Measurements from ENCODE around the gene MYOZ3.

MYOZ3 gene

DNA sequence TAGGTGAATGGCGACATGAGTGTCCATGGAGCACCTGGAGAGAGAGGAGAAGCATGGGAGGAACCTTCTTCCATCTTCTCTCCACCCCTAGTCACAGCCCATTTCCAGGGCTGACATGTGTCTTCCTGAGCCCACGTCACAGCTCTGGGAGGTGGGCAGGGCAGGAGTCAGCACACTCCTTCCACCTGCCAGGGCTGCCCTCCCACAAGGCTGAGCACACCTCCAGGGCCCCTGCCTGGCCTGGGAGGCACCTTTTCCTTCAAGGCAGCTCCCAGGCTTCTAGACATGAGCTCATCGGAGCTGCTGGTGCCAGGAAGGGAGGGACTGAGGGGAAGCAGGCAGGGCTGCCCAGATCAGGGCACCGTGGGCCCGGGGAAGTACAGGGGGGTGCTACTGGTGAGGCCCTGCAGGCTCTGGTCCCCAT is 34.2 kb upstream of the MYOZ3 start:
- DNase-seq (ENCODE audit: low read depth in 3 of 3), result no peak

DNA sequence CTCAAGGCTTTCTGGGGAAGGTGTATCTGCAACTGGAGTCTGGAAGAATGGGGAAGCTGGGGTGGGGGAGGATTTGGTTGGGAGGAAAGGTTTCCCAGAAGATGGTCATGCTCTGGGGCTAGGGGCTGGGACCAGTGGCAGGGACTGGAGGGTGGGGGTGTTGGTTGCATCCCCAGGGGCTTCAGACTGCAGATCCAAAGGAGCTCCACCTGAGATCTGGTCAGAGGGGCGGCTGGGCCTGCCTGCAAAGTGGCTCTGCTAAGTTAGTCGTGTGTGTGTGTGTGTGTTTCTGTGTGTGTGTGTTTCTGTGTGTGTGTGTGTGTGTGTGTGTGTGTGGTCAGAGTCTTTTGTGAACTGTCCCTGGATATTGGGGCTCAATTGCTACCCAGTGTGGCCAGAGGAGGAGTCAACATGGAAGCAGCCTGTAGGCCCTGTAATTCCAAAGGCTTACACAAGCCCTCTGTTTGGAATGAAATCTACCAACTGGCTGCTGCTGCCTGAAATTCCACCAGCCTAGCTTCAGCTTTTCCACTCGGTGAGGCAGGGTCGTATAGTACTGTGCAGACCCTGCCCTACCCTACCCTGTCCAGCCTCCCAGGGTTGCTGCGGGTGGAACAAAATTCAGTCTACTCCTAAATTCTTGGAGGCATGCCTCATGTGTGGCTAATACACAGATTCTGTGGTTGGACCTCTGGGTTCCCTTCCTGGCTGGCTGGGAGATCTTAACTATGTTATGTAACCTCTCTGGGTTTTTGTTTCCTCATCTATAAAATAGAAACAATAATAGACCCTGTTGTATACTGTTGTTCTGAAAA is 33.1 kb upstream of the MYOZ3 start:
- no peak for DNase-seq (ENCODE audit: low read depth in 3 of 3)

DNA sequence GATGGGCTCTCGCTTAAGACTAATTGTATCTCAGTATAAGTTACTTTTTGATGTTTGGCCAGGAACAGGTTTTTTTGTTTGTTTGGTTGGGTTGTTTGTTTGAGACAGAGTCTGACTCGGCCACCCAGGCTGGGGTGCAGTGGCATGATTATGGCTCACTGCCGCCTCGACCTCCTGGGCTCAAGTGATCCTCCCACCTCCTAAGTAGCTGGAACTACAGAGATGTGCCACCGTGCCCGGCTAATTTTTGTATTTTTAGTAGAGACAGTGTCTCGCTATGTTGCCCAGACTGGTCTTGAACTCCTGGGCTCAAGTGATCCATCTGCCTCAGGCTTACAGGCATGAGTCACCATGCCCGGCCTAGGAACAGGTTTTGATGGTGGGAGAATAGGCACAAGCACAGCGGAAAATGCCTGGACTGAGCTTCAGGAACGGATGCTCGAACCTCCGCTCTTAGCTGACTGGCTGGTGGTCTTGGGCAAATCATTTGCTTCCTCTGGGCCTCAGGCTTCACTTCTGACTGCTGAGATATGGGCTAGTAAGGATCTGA is 32.0 kb upstream of the MYOZ3 start:
- DNase-seq (ENCODE audit: low read depth in 3 of 3), result no peak

DNA sequence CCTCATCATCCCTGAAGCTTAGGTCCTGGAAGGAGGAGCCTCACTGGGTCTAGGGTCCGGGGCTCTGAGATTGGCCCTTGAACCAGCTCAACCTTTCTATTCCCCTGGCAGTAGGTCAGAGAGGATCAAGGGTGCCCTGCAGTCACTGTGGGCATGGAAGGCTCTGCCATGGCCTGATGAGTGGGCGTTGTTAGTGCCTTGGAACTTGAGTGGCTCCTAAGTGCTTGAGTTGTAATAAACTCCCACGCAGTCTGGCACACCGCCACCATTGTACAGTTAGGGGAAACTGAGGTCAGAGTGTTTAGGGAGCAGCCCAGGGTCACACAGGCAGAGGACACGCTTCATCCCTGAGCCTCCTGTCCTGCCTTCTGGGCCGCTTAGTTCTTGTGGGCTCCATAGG is 31.0 kb upstream of the MYOZ3 start:
- no peak for DNase-seq (ENCODE audit: low read depth in 3 of 3)

DNA sequence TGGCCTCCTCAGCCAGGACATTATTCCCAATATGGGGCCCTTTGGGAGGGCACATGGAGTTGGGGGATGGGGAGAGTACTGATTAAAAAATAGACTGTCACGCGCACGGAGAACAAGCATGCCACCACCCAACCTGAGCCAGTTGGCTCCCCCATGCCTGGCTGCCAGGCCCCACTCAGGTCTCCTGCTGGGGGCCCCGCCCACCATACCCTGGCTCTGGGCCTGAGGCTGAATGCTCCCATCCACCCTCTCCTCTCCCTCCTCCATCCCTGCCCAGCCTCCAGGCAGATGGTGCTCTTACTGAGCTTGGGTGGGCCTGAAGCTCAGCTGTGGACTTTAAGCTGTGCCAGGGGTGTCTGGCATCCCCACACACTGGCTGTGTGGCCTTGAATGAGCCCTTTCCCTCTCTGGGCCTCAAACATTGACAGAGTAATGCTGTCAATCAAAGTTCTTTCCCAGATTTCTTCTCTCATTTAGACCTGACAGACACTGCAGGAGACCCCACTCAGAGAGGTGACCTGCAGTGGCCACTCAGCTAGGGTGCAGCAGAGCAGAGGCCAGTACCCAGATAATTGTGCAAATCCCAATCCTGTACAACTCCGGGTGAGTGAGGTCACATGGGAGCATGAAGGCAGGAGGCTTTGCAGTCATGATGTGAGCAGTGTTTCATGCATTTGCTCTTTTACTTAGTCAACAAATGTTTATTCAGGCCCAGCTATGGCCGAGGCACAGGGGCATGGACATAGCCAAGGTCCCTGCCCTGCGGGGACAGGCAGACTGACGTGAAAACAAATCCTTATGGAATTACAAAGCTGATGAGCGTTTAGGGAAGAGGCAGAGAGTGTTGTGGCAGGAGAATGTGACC is 30.4 kb upstream of the MYOZ3 start:
- DNase-seq (ENCODE audit: low read depth in 3 of 3), result no peak

DNA sequence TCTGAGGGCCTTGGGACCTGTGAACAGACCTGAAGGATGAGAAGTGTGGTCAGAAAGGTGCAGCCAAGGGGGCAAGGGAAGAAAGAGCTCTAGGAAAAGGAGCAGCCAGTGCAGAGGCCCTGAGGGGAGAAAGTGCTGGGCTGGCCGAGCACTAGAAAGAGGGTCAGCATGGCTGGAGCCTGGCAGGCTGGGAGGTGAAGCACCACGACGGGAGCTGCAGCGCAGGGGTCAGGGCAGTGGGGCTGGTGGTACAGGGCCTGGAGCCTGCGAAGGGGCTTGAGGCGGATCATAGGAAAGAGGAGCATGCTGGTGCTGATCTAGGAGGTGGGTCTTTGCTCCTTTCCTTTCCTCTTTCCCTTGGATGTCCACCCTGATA is 29.7 kb upstream of the MYOZ3 start:
- DNase-seq (ENCODE audit: low read depth in 3 of 3), result no peak

DNA sequence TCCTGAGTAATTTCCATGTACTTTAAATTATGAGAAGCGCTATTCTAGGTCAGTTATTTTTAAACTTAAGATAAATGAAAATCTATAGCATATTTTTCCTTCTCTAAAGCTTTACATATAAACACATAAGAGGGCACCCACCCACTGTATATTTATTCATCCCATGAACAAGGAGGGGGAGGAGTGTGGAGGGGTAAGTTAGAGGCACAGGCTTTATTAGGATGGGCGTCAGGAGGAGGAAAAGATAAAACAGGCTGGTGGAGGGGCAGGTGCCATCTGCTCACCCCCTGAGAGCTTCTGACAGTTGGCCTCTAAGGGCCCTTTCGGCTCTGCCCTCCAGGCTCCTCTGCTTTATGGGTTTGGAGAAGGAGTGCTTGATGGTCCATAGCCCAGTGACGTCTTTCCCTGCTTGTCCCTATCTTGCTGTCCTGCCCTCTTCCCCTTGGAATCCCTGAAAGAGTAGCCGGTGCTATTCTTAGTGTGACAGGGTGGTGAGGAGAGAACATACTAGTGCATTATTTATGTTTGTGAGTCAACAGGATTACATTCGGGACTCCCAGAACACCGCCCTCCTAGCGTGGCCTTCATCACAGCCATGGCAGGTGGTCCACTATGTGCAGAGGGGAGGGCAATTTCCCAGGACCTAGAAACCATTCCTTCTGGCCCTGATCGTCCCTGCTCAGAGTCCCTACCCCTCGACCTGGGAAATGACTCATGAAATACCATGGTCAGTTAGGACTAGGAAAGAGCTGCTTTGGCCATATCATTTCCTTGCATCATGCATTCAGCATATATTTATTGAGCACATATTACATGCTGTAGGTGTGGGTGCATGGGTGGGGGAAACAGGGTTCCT is 28.5 kb upstream of the MYOZ3 start:
- no peak for DNase-seq (ENCODE audit: low read depth in 3 of 3)

DNA sequence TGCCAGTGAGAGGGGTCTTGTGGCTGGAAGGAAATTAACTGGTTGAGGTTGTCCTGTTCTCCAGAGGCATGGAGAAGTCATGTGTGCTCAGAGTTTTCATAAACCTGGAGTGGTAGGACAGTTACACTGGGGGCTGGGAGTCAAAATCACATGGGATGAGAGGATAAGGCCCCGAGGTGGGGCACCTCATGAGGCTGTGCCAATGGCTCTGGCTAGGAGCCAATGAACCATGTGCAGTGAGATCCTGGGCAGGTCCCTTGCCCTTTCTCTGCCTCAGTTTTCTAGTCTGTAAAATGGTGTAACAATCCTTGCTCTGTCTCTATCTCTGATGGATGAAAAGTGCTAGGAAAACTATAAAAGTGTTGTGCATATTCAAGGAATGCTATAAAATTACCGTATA is 27.6 kb upstream of the MYOZ3 start:
- DNase-seq (ENCODE audit: low read depth in 3 of 3), result no peak

DNA sequence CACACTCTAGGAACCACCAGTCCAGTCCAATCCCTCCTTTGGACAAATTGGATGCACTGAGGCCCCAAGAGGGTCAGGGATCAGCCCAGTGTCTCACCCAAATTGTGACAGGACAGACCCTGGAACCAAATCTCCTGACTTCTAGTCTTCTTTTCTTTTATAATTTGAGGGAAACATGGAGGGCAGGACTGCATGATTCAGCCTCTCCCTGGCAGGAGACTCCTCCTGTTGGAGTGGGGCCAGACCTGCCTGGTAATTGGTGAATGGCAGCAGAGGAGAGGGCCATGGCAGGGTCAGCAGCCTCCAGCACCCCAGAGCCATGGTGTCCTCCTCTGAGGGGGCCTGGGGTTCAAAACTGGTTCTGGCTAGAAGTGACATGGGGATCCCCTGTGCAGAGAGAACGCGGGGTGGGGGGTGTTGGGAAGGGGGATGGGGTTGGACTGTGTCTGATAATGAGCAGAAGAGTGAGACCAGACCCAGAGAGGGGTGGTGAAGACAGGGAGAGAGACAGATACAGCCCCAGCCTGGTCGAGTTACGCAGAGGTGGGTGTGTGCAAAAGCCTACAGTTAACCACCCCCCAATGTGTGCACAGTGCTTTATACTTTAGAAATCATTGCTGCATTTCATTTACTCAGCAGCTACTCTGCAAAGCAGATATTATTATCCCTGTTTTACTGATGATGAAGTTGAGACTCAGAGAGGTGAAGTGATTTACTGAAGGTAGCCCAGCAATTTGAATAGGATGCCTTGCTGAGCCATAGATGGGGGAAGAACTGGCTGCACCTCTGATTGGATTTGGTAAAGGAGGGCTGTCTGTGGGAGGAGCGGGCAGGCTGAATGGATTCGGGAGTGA is 24.4 kb upstream of the MYOZ3 start:
- no peak for DNase-seq (ENCODE audit: low read depth in 3 of 3)

DNA sequence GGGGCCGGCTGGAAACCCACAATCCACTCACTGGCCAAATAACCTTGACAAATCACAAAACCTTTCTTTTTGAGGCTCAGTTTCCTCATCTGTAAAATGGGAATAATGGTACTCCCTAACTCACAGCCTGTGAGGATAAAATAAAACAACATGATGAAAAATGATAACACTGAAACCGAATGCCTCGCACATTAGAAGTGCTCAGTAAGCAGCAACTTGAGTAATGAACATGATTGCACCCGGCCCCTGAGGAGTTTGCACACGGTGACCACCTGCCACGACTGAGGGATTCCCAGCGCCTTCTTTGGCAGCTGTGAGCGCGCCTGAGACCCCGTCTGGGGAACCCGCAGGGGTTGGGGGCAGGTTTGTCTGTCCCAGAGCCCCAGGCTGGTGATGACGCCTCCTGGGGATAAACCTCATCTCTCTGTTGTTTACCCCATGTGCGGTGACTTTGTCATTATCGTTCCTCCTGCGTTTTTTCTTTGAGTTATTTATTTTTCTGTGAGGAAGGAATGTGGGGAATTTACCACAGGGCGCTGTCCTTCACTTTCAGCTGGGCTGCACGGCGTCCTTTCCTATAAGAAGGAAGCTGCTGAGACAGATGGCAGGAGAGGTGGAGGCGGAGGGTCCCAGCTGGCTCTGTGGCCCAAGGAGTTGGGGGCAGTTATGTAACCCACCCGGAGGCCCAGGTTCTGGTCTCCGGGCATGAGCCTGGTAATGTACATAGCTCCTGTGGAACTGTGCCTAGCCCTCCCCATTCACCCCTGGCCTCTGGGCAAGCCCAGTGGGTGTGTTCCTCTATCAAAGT is 23.6 kb upstream of the MYOZ3 start:
- DNase-seq (ENCODE audit: low read depth in 3 of 3), result no peak

DNA sequence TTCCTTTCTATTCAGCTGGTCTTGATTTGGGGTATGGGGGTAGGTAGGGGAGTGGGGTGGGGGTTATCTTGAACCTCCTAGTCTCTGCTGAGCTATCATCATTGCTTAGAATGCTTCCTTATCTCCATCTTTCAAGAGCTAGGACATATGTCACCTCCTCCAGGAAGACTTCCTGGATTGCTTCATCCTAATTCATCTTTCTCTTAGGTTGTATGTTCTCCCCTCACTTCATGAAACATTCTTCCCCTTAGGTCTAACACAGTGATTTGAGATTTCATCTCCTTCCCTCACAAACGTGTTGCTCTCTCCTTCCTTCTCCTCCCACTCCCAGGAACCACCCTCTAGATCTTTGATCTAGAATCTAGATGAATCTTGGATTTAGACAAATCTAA is 23.0 kb upstream of the MYOZ3 start:
- DNase-seq (ENCODE audit: low read depth in 3 of 3), result no peak

DNA sequence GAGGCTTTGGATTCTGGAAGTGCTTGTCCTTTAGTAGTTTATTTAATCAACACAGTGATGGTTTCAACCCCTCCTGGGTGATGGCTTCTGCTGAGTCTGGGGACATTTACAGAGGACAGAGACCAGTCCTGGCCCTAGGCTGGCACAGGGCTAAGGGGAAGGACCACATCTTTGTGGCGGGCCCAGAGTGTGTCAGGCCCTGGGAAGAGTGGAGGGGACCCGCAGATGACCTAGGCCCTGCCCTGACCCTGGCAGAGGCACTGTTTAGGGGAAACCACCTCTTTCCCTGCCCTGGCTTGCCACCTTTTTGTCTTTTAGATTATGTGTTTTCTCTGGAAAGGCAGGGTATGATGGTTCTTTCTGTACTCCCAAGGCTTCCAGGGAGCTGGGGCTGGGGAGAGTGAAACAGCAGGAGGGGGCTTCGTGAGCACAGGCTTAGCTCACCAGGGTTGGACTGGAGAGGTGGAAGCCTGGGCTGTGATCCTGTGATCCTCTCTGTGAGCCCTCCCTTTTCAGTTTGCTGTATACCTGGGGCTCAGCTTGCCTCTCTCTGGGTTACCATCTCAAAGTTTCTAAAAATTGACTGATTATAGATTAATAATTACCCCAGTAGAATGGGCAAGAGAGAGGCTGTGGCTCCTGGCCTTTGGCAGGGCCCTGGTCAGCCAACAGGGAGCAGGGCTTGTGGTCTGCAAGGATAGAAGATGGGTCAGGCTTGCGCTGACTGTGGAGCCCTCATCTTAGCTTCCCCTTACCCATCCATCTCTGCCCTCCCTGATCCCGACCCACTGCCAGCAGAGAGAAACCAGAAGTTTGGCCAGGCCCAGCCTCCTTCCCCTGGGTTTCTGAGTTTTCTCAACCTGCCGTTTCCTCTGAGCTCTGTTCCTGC is 22.3 kb upstream of the MYOZ3 start:
- DNase-seq (ENCODE audit: low read depth in 3 of 3), result no peak

DNA sequence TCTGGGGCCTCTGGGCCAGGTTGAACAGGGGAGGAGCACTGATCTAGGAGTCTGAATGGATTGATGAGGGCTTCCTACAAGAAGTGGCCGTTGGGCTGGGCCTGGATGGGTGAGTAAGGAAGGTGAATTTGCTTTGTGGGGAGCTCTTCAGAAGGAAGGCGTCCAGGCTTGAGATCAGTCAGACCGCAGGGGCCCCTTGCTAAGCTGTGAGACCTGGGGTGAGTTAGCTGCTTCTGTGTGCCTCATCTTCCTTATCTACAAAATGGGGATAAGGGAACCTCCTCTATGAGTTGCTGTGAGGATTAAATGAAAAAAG is 21.7 kb upstream of the MYOZ3 start:
- DNase-seq (ENCODE audit: low read depth in 3 of 3), result no peak

DNA sequence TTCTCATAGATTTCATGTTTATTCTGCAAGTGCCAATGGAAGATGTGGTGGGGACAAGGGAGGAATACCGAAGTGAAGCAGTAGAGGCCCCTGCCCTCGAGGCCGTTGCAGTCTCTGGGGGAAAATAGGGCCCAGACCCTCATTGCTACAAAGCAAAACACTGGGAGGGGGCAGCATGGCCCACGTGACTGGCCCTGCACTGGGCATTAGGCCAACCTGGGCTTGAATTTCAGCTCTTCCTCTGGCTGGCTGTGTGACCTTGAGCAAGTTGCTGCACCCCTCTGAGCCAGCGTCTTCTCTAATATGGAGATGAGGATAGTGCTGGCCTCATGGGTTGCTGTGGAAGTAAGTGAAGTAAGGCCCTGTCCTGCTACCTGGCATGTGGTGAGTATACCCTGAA is 21.3 kb upstream of the MYOZ3 start:
- DNase-seq (ENCODE audit: low read depth in 3 of 3), result no peak

DNA sequence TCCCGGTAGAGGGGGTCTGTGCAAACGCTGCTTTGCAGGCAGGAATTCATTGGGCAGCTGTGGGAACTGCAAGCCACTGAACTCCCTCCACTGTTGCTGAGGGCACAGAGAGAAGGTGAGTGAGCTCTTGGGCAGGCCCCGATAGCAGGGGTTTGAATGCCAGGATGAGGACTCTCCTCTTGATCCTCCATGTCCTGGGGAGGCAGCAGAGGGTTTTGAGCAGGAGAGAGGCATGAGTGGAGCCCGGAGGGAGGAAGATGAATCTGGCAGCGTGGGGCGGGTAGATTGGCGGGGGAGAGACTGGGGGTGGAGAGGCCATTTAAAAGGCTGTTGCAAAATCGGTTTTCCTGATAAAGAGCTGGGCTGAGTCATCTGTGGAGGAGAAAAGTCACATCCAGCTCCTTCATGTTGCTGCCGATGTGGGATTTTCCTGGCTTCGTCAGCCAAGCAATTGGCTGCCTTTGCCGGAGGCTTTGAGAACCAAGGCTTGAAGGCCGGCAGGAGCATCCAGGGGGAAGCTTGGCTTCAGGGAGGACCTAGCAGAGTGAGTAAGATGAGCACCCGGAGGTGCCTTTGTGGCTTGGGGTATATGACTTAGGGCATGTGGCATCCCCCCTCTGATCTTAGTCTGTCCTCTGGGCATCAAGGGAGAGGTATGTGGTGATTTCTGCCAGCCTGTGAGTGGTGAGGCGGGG is 20.6 kb upstream of the MYOZ3 start, which contains the start of gene SYNPO:
TSS of gene SYNPO (plus strand) at position 350 of the 695 bp plus-strand sequence. CDS start 7,616 bp downstream, outside the sequence.
- no peak for DNase-seq (ENCODE audit: low read depth in 3 of 3)

DNA sequence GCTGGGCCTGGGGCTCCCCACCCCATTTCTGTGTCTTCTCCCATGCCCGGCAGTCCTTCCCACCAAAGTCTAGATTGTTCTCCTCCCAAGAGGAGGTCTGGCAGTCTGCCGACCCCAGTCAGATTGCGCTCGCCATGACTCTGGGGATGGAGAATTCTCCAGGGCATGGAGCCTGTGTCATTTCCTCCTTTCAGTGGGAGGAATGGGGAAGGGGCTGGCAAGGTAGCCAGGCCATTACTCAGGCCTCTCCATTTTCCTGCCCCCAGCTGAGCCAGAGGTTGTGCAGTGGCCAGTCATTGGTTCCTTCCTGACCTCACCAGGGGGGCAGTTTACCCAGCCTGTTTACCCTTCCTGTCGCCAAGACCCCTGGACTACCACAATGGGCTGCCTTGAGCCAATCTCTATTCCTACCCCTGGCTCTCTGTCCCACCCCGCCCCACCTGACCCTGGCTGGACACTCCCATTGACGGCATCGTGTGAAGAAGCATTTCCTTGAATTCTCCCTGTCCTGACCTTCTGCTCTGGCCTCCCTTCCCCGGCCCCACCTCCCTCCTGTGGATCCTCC is 20.0 kb upstream of the MYOZ3 start:
- DNase-seq (ENCODE audit: low read depth in 3 of 3), result no peak

DNA sequence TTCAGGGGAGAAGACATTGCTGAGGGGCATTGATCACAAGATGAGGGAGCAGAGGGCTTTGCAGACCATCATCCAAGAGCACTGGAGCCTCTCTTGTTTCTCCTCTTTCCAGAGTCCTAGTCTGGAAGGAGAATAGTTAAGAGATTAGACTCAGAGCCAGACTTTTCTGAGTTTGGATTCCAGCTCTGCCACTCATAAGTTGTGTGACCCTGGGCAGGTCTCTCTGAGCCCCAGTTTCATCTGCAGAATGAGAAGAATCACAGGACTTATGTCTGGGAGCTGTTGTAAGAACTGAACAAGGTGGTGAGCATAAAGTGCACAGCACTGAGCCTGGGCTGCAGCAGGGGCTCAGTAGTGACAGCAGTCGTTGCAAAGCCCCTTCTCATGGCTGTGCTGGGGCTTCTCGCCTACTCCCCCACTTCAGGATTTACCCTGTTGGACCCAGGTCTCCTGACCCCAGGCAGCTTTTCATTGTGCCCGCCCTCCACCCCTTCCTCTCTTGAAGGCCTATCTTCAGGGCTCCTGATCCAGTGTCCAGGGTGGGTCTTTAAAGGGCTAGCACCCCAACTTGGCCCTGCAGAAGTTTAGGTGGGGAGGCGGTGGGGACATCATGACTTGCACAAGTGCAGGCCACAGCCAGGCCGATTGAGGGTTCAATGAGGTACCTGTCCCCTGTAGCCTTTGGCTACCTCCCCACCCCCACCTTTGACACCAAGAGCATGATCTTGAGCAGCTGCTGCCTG is 19.1 kb upstream of the MYOZ3 start:
- no peak for DNase-seq (ENCODE audit: low read depth in 3 of 3)

DNA sequence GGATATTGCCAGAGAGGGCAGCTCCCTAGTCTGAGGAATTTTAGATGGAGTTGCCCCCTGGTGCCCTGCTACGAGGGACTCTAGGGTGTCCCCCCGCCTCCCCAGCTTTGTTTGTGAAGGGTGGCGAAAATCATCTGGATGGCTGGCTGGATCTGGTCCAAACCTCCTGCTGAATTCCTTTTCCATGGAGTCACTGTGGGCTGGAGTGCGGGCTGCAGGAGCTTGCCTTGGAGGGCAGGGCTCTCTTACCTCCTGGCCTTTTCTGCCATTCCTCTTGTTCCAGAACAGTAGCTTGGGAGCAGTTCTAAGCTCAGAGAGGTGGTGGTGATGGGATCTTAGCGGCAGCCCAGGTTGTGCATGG is 18.5 kb upstream of the MYOZ3 start:
- DNase-seq (ENCODE audit: low read depth in 3 of 3), result no peak
